Measurements from ENCODE around the gene ANKRD39. TPM values are rescaled to one million over a fixed set of nuclear protein-coding genes. Genes with fewer than 3 reads are reported as not detected.
"Not testable (repeated sequence)": the region's sequence is repeated elsewhere in the genome, so short reads cannot be mapped to it uniquely, and the experiment has no call there.

Gene ANKRD39
- total RNA-seq, 2 donors from 2014 or later: 16.5 to 17.2 TPM

- Mint-ChIP-seq H3K27me3 (ENCODE audit: low read depth) (no peaks in the 10 kb centered on the region), H3K4me3 (no peak overlapping the region), H3K27ac (no peak overlapping the region), H3K36me3 (ENCODE audit: insufficient read depth in 2 of 2) (no peaks in the 10 kb centered on the region), H3K9me3 (no peaks in the 10 kb centered on the region), H3K4me1 (ENCODE audit: low read depth) (peaks cover 43% of the 10 kb centered on the region)
- no peak for ATAC-seq (replicated peaks in 1 of 2)
- DNase-seq: no peak
Observed at GRCh38 chr2:96893289-96894150, 35.7 kb upstream of the ANKRD39 start.

- H3K9me3 Mint-ChIP-seq: no peaks in the 10 kb centered on the region
- no peaks in the 10 kb centered on the region for H3K27me3 Mint-ChIP-seq (ENCODE audit: low read depth)
- H3K36me3 Mint-ChIP-seq (ENCODE audit: insufficient read depth in 2 of 2): no peaks in the 10 kb centered on the region
- DNase-seq: no peak
- ATAC-seq (replicated peaks in 1 of 2): no peak
- no peak overlapping the region for H3K27ac Mint-ChIP-seq
- H3K4me3 Mint-ChIP-seq: no peak overlapping the region
- peaks cover 36% of the 10 kb centered on the region for H3K4me1 Mint-ChIP-seq (ENCODE audit: low read depth)
Observed at GRCh38 chr2:96891591-96892333, 33.9 kb upstream of the ANKRD39 start.

- H3K9me3 Mint-ChIP-seq: no peaks in the 10 kb centered on the region
- H3K4me1 Mint-ChIP-seq (ENCODE audit: low read depth): peaks cover 29% of the 10 kb centered on the region
- no peak for ATAC-seq (replicated peaks in 1 of 2)
- no peaks in the 10 kb centered on the region for H3K27me3 Mint-ChIP-seq (ENCODE audit: low read depth)
- DNase-seq: no peak
- no peak overlapping the region for H3K27ac Mint-ChIP-seq
- no peaks in the 10 kb centered on the region for H3K36me3 Mint-ChIP-seq (ENCODE audit: insufficient read depth in 2 of 2)
- H3K4me3 Mint-ChIP-seq: no peak overlapping the region
Observed at GRCh38 chr2:96890726-96891385, 33.0 kb upstream of the ANKRD39 start.

GRCh38 chr2:96890252-96890651 is 32.4 kb upstream of the ANKRD39 start:
- no peaks in the 10 kb centered on the region for H3K27me3 Mint-ChIP-seq (ENCODE audit: low read depth)
- H3K9me3 Mint-ChIP-seq: no peaks in the 10 kb centered on the region
- H3K36me3 Mint-ChIP-seq (ENCODE audit: insufficient read depth in 2 of 2): no peaks in the 10 kb centered on the region
- H3K4me3 Mint-ChIP-seq: no peak overlapping the region
- ATAC-seq (replicated peaks in 1 of 2): no peak
- no peak for DNase-seq
- H3K27ac Mint-ChIP-seq: no peak overlapping the region
- peaks cover 29% of the 10 kb centered on the region for H3K4me1 Mint-ChIP-seq (ENCODE audit: low read depth)

- H3K27ac Mint-ChIP-seq; ATAC-seq (replicated peaks in 1 of 2); H3K27me3 Mint-ChIP-seq (ENCODE audit: low read depth): not testable (repeated sequence)
Observed at GRCh38 chr2:96889502-96889901, 31.7 kb upstream of the ANKRD39 start.

GRCh38 chr2:96888072-96889011 is 30.5 kb upstream of the ANKRD39 start:
- peak in 1 of 2 donors; percentile 23 for ATAC-seq (replicated peaks in 1 of 2)
- no peaks in the 10 kb centered on the region for H3K36me3 Mint-ChIP-seq (ENCODE audit: insufficient read depth in 2 of 2)

More at GRCh38 chr2:96889502-96889901, 31.7 kb upstream of the ANKRD39 start:
- peaks cover 24% of the 10 kb centered on the region for H3K4me1 Mint-ChIP-seq (ENCODE audit: low read depth)
- not testable (repeated sequence) for DNase-seq; H3K9me3 Mint-ChIP-seq; H3K4me3 Mint-ChIP-seq; H3K36me3 Mint-ChIP-seq (ENCODE audit: insufficient read depth in 2 of 2)

GRCh38 chr2:96887493-96888012 is 29.7 kb upstream of the ANKRD39 start:
- DNase-seq (no peak), ATAC-seq (replicated peaks in 1 of 2) (no peak)
- Mint-ChIP-seq H3K4me3 (no peak overlapping the region), H3K27ac (no peak overlapping the region), H3K4me1 (ENCODE audit: low read depth) (peaks cover 16% of the 10 kb centered on the region), H3K27me3 (ENCODE audit: low read depth) (no peaks in the 10 kb centered on the region), H3K36me3 (ENCODE audit: insufficient read depth in 2 of 2) (no peaks in the 10 kb centered on the region), H3K9me3 (no peaks in the 10 kb centered on the region)

More at GRCh38 chr2:96888072-96889011, 30.5 kb upstream of the ANKRD39 start:
- Mint-ChIP-seq H3K9me3 (no peaks in the 10 kb centered on the region), H3K27ac (no peak overlapping the region), H3K4me1 (ENCODE audit: low read depth) (peaks cover 20% of the 10 kb centered on the region), H3K27me3 (ENCODE audit: low read depth) (no peaks in the 10 kb centered on the region), H3K4me3 (no peak overlapping the region)
- DNase-seq: no peak

- ATAC-seq (replicated peaks in 1 of 2): no peak
- no peaks in the 10 kb centered on the region for H3K9me3 Mint-ChIP-seq
- H3K27me3 Mint-ChIP-seq (ENCODE audit: low read depth): no peaks in the 10 kb centered on the region
- no peak overlapping the region for H3K4me3 Mint-ChIP-seq
- H3K4me1 Mint-ChIP-seq (ENCODE audit: low read depth): peaks cover 4% of the 10 kb centered on the region
- H3K27ac Mint-ChIP-seq: no peak overlapping the region
- no peak for DNase-seq
- H3K36me3 Mint-ChIP-seq (ENCODE audit: insufficient read depth in 2 of 2): no peaks in the 10 kb centered on the region
Observed at GRCh38 chr2:96885432-96886347, 27.9 kb upstream of the ANKRD39 start.

GRCh38 chr2:96884299-96885094 is 26.7 kb upstream of the ANKRD39 start:
- Mint-ChIP-seq H3K36me3 (ENCODE audit: insufficient read depth in 2 of 2) (no peaks in the 10 kb centered on the region), H3K4me3 (no peak overlapping the region), H3K4me1 (ENCODE audit: low read depth) (no peaks in the 10 kb centered on the region), H3K27ac (no peak overlapping the region), H3K27me3 (ENCODE audit: low read depth) (no peaks in the 10 kb centered on the region), H3K9me3 (no peaks in the 10 kb centered on the region)
- DNase-seq: no peak
- ATAC-seq (replicated peaks in 1 of 2): no peak

GRCh38 chr2:96883306-96883705 is 25.5 kb upstream of the ANKRD39 start:
- H3K36me3 Mint-ChIP-seq (ENCODE audit: insufficient read depth in 2 of 2): no peaks in the 10 kb centered on the region
- H3K4me1 Mint-ChIP-seq (ENCODE audit: low read depth): no peaks in the 10 kb centered on the region
- no peaks in the 10 kb centered on the region for H3K9me3 Mint-ChIP-seq
- no peak overlapping the region for H3K4me3 Mint-ChIP-seq
- no peak overlapping the region for H3K27ac Mint-ChIP-seq
- ATAC-seq (replicated peaks in 1 of 2): no peak
- H3K27me3 Mint-ChIP-seq (ENCODE audit: low read depth): no peaks in the 10 kb centered on the region
- DNase-seq: no peak

GRCh38 chr2:96882906-96883305 is 25.1 kb upstream of the ANKRD39 start:
- H3K27ac Mint-ChIP-seq: no peak overlapping the region
- H3K9me3 Mint-ChIP-seq: no peaks in the 10 kb centered on the region
- H3K4me1 Mint-ChIP-seq (ENCODE audit: low read depth): no peaks in the 10 kb centered on the region
- ATAC-seq (replicated peaks in 1 of 2): no peak
- no peak for DNase-seq
- no peaks in the 10 kb centered on the region for H3K27me3 Mint-ChIP-seq (ENCODE audit: low read depth)
- H3K4me3 Mint-ChIP-seq: no peak overlapping the region
- no peaks in the 10 kb centered on the region for H3K36me3 Mint-ChIP-seq (ENCODE audit: insufficient read depth in 2 of 2)
